DOHH2 (cell line): ENCODE measurements around the gene C1orf116.

ENCODE experiments used
- CTCF ChIP-seq: fragments of 200-600 bp; sonication (generic); IDR thresholded peaks from one replicate; pipeline ENCODE4 v1.5.1; 2014; ENCODE audit warnings: antibody characterized with exemption, mild to moderate bottlenecking, low read depth, low read length; ENCODE audit not compliant: poor library complexity, severe bottlenecking
- EZH2phosphoT487 ChIP-seq: fragments of 200-600 bp; sonication (generic); IDR thresholded peaks from 2 replicates; pipeline ENCODE4 v1.6.1; 2017; ENCODE audit warnings: borderline replicate concordance, mild to moderate bottlenecking, antibody characterized with exemption, low read length, moderate library complexity, mixed read lengths

GRCh38 chr1:206982216-206982615, 50.3 kb downstream of the C1orf116 start:
- TF ChIP-seq CTCF = peak; percentile 65
- TF ChIP-seq EZH2phosphoT487 = no peak
